HG02885 (cell line): ENCODE results near the gene FNDC3B.
A peak's percentile ranks its signal among the peaks of the same experiment; 100 is the strongest.

Experiments used
- ATAC-seq: cut with Tn5 transposase; IDR thresholded peaks from one replicate; pipeline ENCODE4 v1.9.1; 2021; ENCODE audit warnings: mild to moderate bottlenecking; ENCODE audit not compliant: unreplicated experiment, poor library complexity

The FNDC3B gene

DNA sequence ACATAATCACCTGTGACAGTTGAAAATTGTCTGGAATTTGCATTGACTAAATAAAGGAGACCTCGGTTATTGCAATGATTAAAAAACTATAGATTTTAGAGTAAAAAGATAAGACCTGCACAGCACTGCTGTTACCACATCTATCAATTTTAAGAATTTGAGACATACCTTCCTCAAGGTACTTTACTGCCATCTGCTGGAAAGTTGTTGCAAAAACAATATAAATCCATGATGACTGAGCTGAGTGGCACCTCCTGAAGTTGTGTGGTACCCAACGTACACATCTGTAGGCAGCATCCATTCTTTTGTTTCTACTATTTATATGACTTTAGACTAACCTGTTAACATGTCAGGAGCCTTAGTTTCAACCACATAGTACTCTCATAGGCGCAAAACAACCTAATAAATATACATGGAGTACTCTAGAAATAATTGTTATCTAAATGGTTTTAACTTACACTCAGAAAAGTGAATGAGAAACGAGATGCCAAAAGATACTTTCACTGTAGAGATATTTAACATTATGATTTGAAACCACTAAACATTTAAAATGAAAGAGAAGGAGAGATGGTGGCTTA is 302.2 kb downstream of the FNDC3B start:
- peak; percentile 78 for ATAC-seq

DNA sequence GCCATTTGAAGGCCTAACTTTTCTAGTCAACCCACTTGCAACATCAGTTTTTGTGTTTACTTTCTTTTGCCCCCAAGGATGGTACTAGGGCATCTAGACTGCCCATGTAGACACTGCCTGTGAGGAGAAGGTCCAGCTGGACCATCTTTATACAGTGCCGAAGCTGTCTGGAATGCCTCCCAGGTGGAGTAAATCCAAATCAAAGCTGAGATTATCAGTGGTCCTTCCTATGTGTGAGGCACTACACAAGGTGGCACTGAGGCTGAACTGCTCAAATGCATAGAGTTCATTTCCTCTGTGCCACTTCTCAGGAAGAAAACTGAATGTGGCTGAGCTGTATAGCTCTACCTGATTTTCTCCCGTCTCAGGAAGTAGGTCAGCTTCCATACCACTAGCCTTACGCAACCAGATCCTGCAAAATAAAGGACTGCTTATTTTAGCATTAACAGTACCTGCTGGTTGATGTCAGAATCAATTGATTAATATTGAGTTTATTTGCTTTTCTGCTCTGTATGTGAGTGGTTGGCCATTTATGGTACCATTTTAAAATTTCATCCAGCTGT is 302.8 kb downstream of the FNDC3B start:
- no peak for ATAC-seq

DNA sequence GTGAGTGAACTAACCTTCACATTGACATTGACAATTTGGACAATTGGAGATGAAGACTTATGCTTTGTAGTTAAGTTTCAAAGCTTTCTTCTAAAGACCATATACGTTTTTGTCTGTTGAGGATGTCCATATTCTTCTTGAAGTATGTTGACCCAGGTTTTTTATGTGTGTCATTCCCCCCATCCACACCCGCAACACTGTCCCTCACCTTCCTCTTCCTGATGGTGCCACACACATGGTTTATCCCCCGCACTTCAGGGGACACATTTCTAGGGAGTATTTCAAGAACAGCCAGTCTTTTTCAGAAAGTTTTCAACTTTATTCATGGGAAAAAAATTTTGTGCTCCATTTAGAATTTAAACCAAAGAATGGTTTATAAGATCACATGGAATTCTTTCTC is 303.7 kb downstream of the FNDC3B start:
- no peak for ATAC-seq

DNA sequence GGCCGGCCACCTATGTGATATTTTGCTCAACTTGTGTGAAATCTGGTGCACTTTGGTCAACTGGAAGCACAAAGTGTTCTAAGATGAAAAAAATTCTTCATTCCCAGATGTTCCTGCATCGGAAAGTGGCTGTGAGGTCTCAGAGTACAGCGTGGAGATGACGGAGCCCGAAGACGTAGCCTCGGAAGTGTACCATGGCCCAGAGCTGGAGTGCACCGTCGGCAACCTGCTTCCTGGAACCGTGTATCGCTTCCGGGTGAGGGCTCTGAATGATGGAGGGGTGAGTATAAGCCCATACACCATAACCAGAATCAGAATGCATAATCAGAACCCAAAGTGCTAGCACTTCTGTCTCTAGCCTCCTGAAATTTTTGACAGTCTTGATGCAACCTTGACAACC is 304.6 kb downstream of the FNDC3B start:
- no peak for ATAC-seq

DNA sequence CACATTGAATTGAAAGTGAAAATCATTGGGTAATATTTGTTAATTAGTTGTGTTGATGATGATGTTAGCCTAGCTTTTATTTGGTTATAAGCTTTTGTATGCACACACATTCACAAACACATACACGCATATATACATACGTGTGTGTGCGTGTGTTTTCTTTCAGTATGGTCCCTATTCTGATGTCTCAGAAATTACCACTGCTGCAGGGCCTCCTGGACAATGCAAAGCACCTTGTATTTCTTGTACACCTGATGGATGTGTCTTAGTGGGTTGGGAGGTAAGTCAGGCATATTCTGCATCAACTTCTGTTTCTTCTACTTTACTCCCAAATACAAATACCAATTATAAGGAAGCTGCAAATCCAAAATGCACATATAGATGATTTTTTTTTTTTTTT is 306.8 kb downstream of the FNDC3B start:
- ATAC-seq: no peak

DNA sequence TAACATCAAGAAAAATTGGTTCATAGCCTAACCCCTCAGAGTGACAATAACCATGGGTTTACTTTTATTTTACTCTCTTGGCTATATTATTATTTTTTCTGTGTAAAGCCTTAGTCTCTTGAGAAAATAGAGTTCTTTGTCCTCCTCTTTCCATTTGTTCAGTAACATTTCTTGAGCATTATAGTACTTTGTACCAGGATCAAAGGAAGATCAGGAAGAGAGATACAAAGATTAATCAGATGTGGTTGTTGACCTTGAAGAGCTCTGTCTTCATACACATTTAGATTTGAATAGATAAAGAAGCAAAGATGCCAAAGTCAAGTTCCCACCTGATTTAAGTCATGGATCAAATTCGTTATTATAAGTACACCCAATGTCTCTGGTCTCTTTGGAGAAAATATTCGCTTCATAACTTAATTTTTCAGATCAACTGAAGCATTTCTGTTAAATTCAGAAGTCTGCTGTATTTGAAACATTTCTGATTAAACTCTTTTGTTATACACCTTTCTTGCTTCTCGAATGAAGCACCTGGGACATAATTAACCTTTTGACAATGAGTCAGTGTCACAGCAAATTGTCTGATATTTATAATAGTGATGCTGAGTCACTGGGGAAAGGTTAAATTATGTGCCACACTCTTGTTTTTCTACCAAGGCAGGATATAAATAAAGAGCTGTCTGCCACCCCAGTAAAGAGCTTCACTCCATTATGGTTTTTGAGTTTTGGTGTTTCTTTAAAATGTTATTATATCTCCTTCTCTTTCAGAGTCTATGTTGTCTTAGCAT is 308.7 kb downstream of the FNDC3B start:
- ATAC-seq: no peak

DNA sequence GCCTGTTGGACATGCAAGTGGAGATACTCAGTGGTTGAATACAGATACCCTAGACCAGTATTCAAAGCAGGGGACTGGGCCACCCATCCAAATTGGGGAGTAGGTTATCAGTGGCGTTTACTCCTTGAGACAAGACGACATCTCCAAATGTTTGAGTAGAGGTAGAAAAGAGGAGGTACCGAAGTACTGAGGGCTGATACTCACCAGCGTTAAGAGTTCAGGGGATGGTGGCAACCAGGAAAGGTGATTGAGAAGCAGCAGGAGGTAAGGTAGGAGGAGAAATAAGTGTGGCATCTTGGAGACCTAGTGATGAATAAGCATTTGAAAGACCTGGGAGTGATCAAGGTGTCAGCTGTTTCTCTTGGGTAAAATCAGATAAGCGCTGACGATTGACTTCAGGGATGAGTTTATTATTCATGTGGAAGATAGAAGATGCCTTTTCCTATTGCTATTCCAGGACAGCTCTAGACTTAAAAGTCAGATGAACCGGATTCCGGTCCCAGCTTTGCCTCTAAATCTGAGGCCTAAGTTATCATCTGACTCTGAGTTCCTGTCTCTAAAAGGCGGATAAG is 312.6 kb downstream of the FNDC3B start:
- ATAC-seq: no peak

DNA sequence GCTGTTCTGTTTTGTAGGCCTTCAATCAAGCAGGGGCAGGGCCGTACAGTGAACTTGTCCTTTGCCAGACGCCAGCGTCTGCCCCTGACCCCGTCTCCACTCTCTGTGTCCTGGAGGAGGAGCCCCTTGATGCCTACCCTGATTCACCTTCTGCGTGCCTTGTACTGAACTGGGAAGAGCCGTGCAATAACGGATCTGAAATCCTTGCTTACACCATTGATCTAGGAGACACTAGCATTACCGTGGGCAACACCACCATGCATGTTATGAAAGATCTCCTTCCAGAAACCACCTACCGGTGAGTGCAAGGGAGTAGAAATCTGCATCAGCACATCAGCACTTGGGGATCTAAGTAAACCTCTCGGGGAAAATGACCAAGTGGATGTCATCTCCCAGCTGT is 313.4 kb downstream of the FNDC3B start:
- no peak for ATAC-seq

DNA sequence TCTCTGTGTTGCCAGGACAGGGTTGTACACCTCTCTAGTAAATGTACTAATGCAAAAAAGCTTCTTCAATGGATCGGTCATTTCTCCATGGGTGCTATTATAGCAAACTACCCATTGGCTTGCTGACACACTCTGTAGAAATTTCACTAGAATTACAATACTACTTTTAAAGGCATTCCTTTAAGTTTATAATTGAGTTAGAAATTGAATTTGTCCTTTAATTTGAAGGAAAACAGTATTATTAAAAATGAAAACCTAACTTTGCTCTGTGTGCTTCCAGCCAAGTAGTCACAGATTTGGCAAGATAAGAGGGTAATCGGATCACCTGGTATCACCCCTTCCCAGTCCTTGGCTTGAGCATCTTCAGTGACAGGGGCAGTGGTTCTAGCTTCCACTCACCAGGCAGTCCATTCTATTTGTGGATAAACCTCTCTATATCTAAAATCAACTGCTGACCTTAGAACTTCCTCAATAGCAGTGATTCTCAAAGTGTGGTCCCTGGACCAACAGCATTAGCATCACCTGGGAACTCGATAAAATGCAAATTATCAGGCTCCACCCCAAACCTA is 315.6 kb downstream of the FNDC3B start:
- ATAC-seq: no peak

DNA sequence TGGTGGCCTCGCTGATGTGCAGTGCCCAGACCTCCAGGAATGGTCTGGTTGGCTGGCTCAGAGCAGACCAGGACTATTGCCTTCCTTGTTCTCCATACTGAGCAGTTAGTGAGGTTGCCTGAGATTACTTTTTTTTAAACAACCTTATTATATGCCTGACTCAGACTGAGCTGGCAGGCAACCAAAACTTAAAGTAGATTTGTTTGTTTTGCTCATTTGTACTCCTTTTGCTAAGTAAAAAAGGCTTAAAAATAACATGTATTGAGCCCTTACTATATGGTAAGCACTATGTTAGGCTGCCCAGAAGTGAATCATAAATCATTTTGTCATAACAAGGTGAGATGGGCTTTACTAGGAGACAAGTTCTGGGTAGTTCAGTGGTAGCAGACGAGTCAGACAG is 316.5 kb downstream of the FNDC3B start:
- no peak for ATAC-seq

DNA sequence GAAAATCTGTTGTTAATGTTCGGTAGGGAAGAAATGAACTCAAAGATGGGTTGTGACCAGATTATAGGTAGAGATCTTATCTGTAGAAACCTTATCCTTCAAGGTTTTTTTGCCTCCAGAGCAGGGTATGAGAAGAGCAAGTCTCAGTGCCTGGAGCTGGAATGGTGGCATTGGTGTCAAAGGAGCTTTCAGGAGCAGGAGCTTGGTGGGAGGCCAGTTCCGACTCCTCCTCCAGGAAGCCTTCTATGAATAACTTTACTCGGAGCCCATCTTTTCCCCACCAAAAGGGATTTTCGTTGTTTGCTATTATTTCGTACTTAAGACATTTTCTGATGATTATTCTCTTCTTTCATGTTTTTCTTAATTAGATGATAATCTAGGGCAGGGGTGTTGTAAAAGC is 317.0 kb downstream of the FNDC3B start:
- no peak for ATAC-seq

DNA sequence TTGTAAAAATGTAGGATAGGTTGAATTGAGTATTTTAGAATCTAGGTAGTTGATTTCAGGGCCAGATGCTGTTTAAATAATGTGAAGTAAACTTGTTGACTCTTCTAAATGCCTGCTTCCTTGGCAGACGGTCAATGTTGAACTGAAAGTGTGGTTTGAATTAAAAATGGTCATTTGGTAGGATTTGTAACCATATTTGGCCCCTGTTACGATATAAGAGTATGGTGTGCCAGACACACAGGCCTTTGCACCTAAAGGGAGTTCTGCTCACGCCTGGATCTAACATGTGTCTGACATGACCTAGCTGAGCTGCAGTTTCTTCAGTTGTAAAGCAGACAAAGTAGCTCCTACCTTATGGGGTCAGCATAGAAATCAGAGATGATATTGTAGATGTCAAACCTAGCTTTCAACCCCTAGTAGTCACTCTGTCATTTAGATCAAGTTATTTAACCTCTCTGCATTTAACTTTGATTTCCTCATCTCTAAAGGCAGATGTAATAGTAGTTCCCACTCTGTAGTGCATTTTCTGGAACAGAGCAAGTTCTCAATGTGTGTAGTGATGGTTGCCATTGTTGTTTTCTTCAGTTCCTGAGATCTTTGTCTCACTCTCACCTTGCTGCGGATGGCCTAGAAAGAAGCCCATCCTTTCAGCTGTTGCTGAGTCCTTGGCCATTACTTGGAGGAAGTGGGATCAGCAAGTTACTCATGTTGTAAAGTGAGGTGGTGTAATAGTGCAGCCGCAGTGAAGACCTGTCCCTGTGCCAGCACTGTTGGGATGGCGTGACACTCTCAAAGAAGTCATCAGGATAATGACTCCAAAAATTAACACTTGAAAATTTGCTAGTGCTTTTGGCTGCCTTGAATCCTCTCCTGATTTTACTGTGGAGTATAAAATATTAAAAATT is 318.7 kb downstream of the FNDC3B start:
- no peak for ATAC-seq

DNA sequence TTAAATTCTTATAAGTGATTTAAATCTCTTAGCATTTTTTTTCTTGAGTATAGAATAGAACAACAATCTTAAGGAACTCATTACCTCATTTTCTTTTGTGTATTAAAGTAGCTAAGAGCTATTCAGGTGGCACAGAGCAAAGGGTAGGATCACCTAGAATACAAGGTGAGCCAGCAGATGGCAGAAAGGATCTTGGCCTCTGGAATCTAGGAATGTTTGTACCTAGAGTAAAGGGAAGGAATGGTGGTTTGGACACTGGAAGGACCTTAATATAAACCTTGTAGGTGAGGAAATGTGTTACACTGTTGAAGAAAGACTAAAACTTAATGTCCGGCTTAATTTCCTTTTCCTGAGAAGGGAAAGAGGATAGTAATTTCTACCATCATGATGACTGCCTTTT is 319.9 kb downstream of the FNDC3B start:
- no peak for ATAC-seq

DNA sequence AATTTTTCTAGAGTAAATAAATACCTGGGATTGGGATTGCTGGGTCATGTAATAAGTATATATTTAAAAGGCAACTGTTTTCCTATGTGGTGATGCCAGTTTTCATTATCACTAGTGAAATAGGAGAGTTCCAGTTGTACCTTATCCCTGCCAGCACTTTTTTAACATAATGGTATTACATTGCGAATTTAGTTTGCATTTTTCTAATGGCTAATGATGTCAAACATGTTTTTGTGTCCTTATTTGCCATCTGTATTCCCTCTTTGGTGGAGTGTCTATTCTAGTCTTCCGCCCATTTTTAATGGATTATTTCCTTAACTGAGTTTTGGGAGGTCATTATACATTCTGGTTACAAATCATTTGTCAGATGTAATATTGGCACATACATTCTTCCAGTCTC is 320.6 kb downstream of the FNDC3B start:
- no peak for ATAC-seq

DNA sequence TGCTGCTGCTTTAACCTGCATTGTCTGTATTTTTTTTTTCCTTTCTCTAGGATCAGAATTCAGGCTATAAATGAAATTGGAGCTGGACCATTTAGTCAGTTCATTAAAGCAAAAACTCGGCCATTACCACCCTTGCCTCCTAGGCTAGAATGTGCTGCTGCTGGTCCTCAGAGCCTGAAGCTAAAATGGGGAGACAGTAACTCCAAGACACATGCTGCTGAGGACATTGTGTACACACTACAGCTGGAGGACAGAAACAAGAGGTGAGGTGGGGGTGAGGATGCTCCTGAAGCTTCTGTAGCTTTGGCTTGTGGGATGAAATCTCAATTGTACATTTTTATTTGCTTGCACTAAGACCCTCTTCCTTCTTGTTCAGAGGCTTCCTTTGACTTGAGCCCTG is 323.2 kb downstream of the FNDC3B start:
- no peak for ATAC-seq

DNA sequence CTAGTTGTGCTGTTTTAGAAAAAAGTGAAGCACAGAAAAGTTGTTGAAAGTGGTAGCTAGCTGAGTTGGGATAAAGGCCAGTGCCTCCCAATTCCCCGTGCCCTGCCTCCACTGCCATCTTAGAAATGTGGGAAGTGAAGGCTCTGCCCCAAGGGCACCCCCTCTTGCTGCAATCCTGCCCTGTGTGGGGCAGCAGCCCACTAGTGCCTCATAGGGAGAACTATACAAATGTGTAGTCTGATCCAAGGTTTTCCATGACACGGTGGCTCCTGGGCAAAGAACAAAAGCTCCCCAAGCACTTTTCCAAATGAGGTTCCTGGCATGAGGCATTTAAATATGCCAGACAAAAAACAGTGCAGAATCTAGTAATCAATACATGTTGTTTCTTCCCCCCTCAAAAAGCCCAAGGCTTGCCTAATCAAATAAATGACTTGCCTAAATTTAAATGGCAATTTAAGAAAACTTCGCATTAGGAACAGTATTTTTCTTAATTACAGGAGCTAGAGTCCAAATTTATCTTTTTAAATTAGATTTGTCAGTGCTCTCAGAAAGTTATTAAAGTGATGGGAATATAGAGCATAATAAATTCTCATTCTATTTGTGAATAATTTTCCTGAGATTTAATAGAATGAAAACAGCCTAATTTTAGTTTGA is 325.1 kb downstream of the FNDC3B start:
- no peak for ATAC-seq

DNA sequence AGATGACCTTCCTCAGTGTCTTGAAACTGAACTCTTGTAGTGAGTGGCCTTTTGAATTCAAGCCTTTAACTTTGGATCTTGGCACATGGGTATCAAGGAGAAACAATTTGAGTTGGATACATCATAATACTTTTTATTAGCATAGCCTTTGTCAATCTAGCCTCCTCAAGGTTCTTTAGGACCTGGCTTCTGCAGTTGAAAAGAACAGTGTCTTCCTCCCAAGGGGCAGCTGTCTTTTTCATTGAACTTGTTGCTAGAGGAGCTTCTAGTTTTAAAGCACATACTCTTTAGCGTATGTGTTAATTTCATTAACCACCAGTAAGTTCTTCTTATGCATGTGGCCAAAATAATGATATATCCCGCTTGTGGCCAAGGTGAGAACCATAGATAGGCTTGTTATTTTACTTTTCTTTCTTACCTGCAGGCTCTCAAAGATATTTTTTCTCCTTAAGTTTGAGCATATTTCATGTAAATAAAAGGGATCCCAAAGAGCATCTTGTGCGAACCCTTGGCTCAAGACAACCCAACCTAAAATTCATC is 325.7 kb downstream of the FNDC3B start:
- no peak for ATAC-seq

DNA sequence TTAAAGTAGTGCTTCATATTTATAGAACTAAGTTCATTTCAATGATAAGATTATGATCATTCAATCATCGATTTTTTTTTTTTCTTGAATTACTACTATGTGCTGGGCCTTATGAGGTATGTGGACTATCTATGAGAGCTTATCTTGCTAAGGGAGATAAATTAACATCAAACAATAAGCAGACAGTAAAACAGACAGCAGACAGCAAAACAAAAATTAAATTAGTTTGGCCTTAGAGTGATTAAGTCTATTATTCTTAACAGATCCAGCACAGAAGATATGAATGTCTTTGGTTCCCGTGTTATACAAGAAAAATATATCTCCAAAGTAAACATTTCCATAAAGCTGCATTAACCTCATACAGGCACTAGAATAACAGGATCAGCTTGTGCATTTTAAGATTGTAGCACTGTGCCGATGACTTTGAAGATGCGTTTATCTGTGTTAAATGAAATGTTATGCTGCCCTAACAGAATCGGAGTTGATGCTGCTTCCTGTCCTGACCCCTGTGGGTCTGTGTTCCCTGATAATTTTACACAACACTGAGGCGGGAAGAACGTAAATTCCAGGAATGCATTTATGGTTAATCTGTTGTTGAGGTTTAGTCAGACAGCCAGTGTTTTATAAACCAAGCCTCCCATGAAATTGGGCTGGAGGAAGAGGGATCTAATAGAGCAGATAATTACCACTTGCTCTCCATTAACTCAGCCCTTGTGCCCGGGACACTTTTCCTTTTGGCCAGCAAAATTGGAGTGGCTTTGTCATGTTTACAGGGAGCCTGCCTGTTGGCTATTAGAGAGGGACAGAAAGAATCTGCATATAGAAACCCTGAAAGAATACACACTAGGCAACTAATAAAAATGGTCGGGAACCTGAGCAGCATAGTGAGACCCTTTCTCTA is 328.1 kb downstream of the FNDC3B start:
- no peak for ATAC-seq
